ENCODE measurements around the gene SLC28A1.

The SLC28A1 gene

GRCh38 chr15:84942456-84942855 lies 58.0 kb downstream of the SLC28A1 start:
- no peak for TF ChIP-seq ZNF274 (IDR thresholded peaks at IDR 0.05; ENCODE audit: low read depth, low read length)
- no peak overlapping the region for H3K4me3 ChIP-seq (ENCODE audit: low read length)

GRCh38 chr15:84944311-84944710 lies 59.8 kb downstream of the SLC28A1 start:
- H3K4me3 ChIP-seq (ENCODE audit: low read length), result no peak overlapping the region
- no peak for TF ChIP-seq ZNF274 (IDR thresholded peaks at IDR 0.05; ENCODE audit: low read depth, low read length)

- H3K4me3 ChIP-seq (ENCODE audit: low read length), result no peak overlapping the region
- no peak for TF ChIP-seq ZNF274 (IDR thresholded peaks at IDR 0.05; ENCODE audit: low read depth, low read length)
Observed at GRCh38 chr15:84944861-84945260, 60.4 kb downstream of the SLC28A1 start.

GRCh38 chr15:84946772-84947489 lies 62.5 kb downstream of the SLC28A1 start:
- TF ChIP-seq ZNF274 (IDR thresholded peaks at IDR 0.05; ENCODE audit: low read depth, low read length), result no peak
- no peak overlapping the region for H3K4me3 ChIP-seq (ENCODE audit: low read length)

- H3K4me3 ChIP-seq (ENCODE audit: low read length), result no peak overlapping the region
- no peak for TF ChIP-seq ZNF274 (IDR thresholded peaks at IDR 0.05; ENCODE audit: low read depth, low read length)
Observed at GRCh38 chr15:84947947-84948830, 63.7 kb downstream of the SLC28A1 start.

GRCh38 chr15:84949043-84949442 lies 64.6 kb downstream of the SLC28A1 start:
- H3K4me3 ChIP-seq (ENCODE audit: low read length), result no peak overlapping the region
- no peak for TF ChIP-seq ZNF274 (IDR thresholded peaks at IDR 0.05; ENCODE audit: low read depth, low read length)

GRCh38 chr15:84949845-84950569 lies 65.5 kb downstream of the SLC28A1 start:
- no peak overlapping the region for H3K4me3 ChIP-seq (ENCODE audit: low read length)
- TF ChIP-seq ZNF274 (IDR thresholded peaks at IDR 0.05; ENCODE audit: low read depth, low read length), result no peak

GRCh38 chr15:84950570-84951111 lies 66.2 kb downstream of the SLC28A1 start:
- no peak overlapping the region for H3K4me3 ChIP-seq (ENCODE audit: low read length)
- no peak for TF ChIP-seq ZNF274 (IDR thresholded peaks at IDR 0.05; ENCODE audit: low read depth, low read length)

- TF ChIP-seq ZNF274 (IDR thresholded peaks at IDR 0.05; ENCODE audit: low read depth, low read length), result no peak
- H3K4me3 ChIP-seq (ENCODE audit: low read length), result no peak overlapping the region
Observed at GRCh38 chr15:84951736-84952135, 67.3 kb downstream of the SLC28A1 start.

- no peak overlapping the region for H3K4me3 ChIP-seq (ENCODE audit: low read length)
- TF ChIP-seq ZNF274 (IDR thresholded peaks at IDR 0.05; ENCODE audit: low read depth, low read length), result no peak
Observed at GRCh38 chr15:84953136-84953535, 68.7 kb downstream of the SLC28A1 start.

- no peak for TF ChIP-seq ZNF274 (IDR thresholded peaks at IDR 0.05; ENCODE audit: low read depth, low read length)
- H3K4me3 ChIP-seq (ENCODE audit: low read length), result no peak overlapping the region
Observed at GRCh38 chr15:84953726-84954125, 69.3 kb downstream of the SLC28A1 start.

- H3K4me3 ChIP-seq (ENCODE audit: low read length), result no peak overlapping the region
- no peak for TF ChIP-seq ZNF274 (IDR thresholded peaks at IDR 0.05; ENCODE audit: low read depth, low read length)
Observed at GRCh38 chr15:84955089-84955848, 70.8 kb downstream of the SLC28A1 start.

- TF ChIP-seq ZNF274 (IDR thresholded peaks at IDR 0.05; ENCODE audit: low read depth, low read length), result no peak
Observed at GRCh38 chr15:84956199-84956598, 71.7 kb downstream of the SLC28A1 start.

More at GRCh38 chr15:84956199-84956598, 71.7 kb downstream of the SLC28A1 start:
- no peak overlapping the region for H3K4me3 ChIP-seq (ENCODE audit: low read length)
